ENCODE measurements around the gene DNAI4.
"Not testable (repeated sequence)": the region's sequence is repeated elsewhere in the genome, so short reads cannot be mapped to it uniquely, and the experiment has no call there.

DNAI4 gene

GRCh38 chr1:66927528-66927927, 2.9 kb upstream of the DNAI4 start:
- no peak for DNase-seq

DNA sequence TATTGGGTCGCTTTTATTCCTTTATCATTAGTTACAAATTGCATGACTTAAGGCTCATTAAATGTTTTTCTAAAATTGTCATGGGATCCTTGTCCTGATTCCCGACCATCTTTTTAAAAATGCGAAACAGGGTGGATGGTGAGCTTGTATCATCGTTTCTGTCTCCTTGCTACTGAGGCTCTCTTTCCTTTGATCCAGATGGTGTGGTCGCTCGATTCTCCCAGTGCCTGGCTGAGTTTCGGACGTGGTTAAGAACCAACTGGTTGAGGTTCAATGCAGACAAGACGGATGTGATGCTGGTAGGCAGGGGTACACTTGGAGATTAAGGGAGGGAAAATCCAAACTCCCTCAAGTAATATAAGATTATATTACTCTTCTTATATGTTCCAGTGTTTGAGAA, 1.3 kb upstream of the DNAI4 start:
- no peak for DNase-seq

- DNase-seq = no peak
These were observed 878 bp upstream of the DNAI4 start for GRCh38 chr1:66925558-66925910.

DNA sequence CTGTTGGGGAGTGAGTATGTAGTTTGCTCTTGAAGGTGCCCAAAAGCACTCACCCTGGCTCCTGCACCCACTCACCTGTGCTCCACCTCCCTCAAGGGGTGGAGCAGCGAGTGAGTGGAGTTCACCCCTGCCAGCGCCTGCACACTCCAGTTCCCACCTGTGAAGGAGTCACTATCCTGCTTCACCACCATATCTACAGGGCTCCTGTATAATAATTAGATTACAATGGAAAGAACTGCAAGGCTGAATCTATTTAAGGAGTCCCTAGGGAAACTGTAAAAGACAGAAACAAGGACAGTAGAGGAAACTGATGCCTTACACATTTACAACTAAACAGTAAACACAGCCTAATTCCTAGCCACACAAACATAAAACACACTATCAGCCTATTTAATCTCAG, 4.1 kb downstream of the DNAI4 start:
- no peak for DNase-seq

- no peak for DNase-seq
These were observed 4.8 kb downstream of the DNAI4 start for GRCh38 chr1:66919828-66920227.

- no peak for DNase-seq
These were observed 5.6 kb downstream of the DNAI4 start for GRCh38 chr1:66919063-66919462.

DNA sequence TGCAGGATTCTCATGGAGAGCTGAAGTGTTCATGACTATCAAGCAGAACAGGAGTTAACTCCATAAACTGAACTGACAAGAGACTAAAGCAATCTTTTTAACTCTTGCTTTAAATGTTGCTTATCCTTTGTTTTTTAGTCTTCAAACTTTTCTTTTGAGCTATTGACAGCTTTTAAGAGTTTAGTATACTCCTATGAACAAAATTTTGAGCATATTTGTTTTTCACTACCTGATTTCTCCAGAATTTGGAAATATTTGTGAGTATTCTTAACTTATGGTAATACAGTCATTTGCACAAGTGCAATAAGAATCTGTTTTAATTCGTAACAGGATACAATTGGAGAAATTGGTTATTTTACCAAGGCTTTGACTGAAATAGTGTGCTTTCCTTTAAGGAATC, 7.2 kb downstream of the DNAI4 start:
- no peak for DNase-seq

DNA sequence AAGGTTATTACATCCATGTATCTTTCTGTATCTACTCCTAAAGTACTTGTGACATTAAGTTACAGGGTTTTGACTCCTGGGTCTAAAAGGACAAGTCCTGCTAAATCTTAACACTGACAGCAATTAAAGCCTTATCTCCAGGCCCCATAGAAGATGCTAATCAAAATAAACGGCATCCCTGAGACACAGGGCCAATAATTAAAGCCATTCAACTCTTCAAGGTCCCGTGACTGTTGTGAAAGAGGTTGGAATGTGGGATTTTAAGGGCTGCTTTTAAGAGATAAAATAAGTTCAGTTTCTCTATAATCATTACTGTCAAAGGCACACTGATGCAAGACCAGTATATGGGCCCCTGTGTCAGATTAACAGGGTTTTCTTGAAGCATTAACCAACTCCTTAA, 8.3 kb downstream of the DNAI4 start:
- DNase-seq = no peak

DNA sequence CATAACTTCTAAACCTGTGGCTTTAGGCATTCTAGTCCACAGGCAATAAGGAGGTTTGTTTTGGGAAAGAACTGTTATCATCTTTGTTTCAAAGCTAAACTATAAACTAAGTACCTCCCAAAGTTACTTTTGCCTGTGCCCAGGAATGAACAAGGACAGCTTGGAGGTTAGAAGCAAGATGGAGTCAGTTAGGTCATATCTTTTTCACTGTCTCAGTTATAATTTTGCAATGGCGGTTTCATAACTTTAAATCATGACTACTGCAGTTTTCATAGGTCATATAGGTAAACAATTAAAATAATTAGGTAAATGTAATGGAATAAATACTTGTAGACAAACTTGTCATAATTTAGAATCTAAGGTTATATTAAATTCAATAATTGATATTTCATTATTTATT, 9.5 kb downstream of the DNAI4 start:
- not testable (repeated sequence) for DNase-seq

DNA sequence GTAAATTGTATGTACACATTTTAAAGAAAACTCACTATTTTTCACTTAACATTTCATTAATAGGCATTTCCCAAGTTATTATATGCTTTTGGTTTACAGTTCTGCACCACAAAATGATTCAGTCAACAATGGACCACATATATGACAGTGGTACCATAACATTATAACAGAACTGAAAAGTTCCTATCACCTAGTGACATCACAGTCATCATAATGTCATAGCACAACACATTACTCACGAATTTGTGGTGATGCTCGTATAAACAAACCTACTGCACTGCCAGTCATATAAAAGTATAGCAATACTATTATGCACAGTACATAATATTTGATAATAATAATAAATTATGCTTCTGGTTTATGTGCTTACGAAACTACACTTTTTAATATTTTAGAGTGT, 30.9 kb downstream of the DNAI4 start:
- DNase-seq = no peak

GRCh38 chr1:66890621-66891020, 34.0 kb downstream of the DNAI4 start:
- DNase-seq = no peak

GRCh38 chr1:66889030-66889429, 35.6 kb downstream of the DNAI4 start:
- DNase-seq = no peak

DNA sequence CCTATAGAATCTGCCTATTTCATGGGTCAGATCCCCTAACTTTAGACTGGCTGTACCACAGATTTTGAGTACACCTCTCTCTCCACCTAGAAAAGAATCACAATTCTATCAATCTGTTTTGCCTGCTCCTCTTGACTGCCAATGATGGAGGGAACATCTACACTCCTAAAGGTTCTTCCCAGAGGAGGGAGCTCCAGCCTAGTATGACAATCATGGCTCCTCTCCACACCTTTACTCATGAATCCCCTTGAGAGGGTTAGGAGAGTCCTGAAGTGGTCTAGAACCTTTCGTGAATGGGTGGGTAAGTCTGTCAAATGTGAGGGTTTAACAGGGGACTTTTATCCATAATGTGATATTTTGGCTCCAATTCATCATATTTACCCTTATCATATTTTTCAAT, 48.0 kb downstream of the DNAI4 start:
- no peak for DNase-seq

DNA sequence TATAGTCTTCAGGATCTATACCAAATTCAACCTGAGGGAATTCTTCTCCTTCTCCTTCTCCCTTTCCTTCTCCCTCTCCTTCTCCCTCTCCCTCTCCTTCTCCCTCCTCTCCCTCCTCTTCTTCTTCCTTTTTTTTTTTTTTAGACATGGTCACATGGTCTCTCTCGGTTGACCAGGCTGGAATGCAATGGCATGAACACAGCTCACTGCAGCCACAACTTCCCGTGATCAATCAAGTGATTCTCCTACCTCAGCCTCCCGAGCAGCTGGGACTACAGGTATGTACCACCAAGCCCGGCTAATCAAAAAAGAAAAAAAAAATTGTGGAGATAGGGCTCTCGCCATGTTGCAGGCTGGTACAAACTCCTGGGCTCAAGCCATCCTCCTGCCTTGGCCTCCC, 51.5 kb downstream of the DNAI4 start:
- no peak for DNase-seq

GRCh38 chr1:66872024-66872423, 52.6 kb downstream of the DNAI4 start:
- not testable (repeated sequence) for DNase-seq

GRCh38 chr1:66867501-66867900, 57.2 kb downstream of the DNAI4 start:
- DNase-seq = no peak

GRCh38 chr1:66860529-66860928, 64.1 kb downstream of the DNAI4 start:
- DNase-seq = no peak

- DNase-seq = no peak
These were observed 71.3 kb downstream of the DNAI4 start for GRCh38 chr1:66853379-66853778.

- no peak for DNase-seq
These were observed 71.8 kb downstream of the DNAI4 start for GRCh38 chr1:66852870-66853269.

DNA sequence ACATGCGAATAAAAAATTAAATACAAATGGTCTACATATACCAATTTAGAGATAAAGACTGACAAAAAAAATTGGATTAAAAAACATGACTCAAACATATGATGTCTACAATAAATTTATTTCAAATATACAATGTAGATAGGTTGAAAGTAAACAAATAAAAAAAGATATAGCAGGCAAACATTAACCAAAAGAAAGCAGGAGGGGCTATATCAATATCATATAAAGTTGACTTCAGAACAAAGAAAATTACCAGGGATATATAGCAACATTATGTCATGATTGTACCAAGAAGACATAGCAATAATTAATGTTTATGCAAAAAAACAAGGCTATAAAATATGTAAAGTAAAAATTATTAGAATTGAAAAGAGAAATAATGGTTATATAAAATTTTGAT, 73.7 kb downstream of the DNAI4 start:
- DNase-seq = no peak

DNA sequence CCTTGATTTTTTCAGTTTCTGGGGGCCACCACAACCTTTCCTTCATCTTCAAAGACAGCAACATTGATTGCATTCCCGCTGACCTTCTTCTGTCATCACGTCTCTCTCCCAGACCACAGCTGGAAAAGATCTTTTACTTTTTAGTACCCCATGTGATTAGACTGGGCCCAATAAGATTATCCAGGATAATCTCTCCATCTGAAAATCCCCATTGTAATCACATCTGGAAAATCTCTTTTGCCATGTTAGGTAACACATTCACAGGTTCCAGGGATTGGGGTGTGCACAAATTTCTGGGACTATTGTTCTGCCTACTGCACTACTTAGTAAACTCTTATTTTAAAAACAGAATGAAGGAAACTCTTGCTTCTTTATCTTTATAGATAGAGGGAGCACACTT, 76.5 kb downstream of the DNAI4 start:
- DNase-seq = no peak

DNA sequence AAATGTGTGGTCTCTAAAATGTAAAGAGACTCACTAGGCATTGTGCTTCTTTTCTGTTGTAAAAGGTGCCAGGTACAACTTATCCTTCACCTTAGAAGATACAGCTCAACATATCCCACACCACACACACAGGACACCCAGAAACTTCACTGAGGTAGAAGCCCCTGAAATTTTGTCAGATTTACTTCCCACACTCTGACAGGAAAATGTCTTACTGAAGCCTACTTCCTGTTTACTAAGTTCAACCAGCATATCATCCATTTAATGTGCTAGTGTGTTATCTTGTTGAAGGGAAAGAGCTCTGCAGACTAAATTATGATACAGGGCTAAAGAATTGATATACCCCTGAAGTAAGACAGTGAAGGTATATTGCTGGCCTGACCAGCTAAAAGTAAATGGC, 83.7 kb downstream of the DNAI4 start:
- DNase-seq = no peak

GRCh38 chr1:66834926-66835325, 89.7 kb downstream of the DNAI4 start:
- no peak for DNase-seq

- no peak for DNase-seq
These were observed 91.5 kb downstream of the DNAI4 start for GRCh38 chr1:66833112-66833511.

DNA sequence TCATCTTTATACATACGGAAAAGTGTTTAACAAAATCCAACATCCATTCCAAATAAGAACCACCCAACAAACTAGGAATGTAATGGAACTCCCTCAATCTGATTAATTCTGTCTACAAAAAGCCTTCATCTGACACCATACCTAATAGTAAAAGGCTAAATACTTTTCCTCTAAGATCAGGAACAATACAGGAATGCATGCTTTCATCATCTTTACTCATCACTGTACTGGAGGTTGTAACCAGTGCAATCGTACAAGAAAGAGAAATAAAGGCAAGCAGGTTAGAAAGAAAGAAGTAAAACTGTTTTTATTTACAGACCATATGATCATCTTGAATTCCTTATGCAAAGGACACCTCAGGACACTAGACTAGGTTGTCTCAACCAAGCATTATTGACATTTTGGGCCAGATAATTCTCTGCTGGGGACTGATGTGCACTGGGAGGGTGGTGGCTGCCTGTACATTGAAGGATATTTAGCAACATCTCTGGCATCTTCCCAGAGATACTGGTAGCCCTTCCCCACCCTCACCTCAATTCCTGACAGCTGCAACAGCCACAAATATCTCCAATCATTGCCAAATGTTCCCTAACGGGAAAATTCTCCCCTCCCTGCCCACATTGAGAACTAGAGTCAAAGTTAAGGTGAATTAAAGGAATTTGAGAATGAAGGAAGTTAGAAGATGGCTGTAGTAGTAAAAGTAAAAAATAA, 93.0 kb downstream of the DNAI4 start:
- no peak for DNase-seq

DNA sequence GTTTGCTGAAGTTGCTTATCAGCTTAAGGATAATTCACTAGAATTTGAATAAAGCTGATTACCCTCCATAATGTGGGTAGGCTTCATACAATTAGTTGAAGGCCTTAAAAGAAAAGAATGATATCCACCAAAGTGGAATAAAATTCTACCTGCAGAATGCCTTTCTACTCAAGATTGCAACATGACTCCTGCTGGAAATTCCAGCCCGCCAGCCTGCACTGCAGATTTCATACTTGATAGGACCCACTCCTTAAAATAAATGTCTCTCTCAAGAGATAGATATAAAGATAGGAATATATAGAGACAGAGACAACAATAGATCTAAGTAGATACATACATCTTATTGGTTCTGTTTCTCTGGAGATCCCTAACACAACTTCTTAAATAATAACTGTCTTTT, 99.9 kb downstream of the DNAI4 start:
- no peak for DNase-seq
